ENCODE results near the gene FPR2.

The FPR2 gene

GRCh38 chr19:51742789-51743188, 18.2 kb upstream of the FPR2 start:
- H3K27ac ChIP-seq = no peak overlapping the region
- TF ChIP-seq ZFX (IDR thresholded peaks at IDR 0.05) (no peak), CTCF (conservative IDR thresholded peaks at IDR 0.05) (no peak)

GRCh38 chr19:51743405-51743804, 17.6 kb upstream of the FPR2 start:
- H3K27ac ChIP-seq = no peak overlapping the region
- TF ChIP-seq CTCF (conservative IDR thresholded peaks at IDR 0.05) (no peak), ZFX (IDR thresholded peaks at IDR 0.05) (no peak)

- no peak overlapping the region for H3K27ac ChIP-seq
- no peak for TF ChIP-seq CTCF (conservative IDR thresholded peaks at IDR 0.05)
- no peak for TF ChIP-seq ZFX (IDR thresholded peaks at IDR 0.05)
These were observed 14.2 kb upstream of the FPR2 start for GRCh38 chr19:51746731-51747130.

- no peak overlapping the region for H3K27ac ChIP-seq
- TF ChIP-seq CTCF (conservative IDR thresholded peaks at IDR 0.05) = no peak
- TF ChIP-seq ZFX (IDR thresholded peaks at IDR 0.05) = no peak
These were observed 11.0 kb upstream of the FPR2 start for GRCh38 chr19:51749979-51750378.

GRCh38 chr19:51750400-51751094, 10.4 kb upstream of the FPR2 start:
- no peak for TF ChIP-seq CTCF (conservative IDR thresholded peaks at IDR 0.05)
- no peak for TF ChIP-seq ZFX (IDR thresholded peaks at IDR 0.05)
- H3K27ac ChIP-seq = no peak overlapping the region

- no peak within 1 kb of the TSS for H3K27ac ChIP-seq
- TF ChIP-seq CTCF (conservative IDR thresholded peaks at IDR 0.05) (no peak), ZFX (IDR thresholded peaks at IDR 0.05) (no peak)
These were observed 9.3 kb upstream of the FPR2 start, which contains the start of gene FPR1 for GRCh38 chr19:51751655-51752054. Gene FPR1 (minus strand): TSS chr19:51751878. CDS start chr19:51746994, 4,884 bp downstream.

GRCh38 chr19:51754109-51754508, 6.9 kb upstream of the FPR2 start:
- TF ChIP-seq CTCF (conservative IDR thresholded peaks at IDR 0.05) (no peak), ZFX (IDR thresholded peaks at IDR 0.05) (no peak)
- no peak overlapping the region for H3K27ac ChIP-seq

Data from C4-2B (cell line).